Stimulated activated CD4-positive, alpha-beta T cell treated with anti-CD3 and anti-CD28 coated beads, Interleukin-1b, Interleukin-23, amount 100 ng/mL, for 4 hours (primary cell): ENCODE results near the gene KLHL4.
"Not testable (repeated sequence)": the region's sequence is repeated elsewhere in the genome, so short reads cannot be mapped to it uniquely, and the experiment has no call there.

ENCODE experiments used
- DNase-seq, 2 donors: peaks; one replicate each; pipeline ENCODE4 v3.0.0-alpha.2; 2020; ENCODE audit warnings: low read depth in 2 of 2

Gene KLHL4

DNA sequence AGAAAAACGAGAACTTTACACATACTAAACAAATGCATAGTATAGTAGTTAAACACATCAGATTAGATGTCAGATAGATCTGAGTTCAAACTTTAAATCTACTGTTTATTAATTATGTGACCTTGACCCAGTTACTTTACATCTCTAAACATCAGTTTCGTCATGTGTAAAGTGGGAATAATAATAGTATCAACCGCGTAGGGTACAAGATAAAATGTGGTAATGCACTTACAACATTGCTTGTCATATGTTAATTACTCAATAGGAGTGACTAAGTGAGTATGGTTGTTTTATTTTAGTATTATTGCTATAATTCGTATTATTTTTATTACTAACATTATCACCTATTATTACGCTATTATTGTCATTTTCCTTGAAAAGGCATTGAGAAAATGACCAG lies 144.2 kb downstream of the KLHL4 start:
- no peak for DNase-seq

GRCh38 chrX:87663421-87663820 lies 145.8 kb downstream of the KLHL4 start:
- DNase-seq, result no peak

- DNase-seq, result no peak
Measured at GRCh38 chrX:87664381-87664780, 146.8 kb downstream of the KLHL4 start.

- no peak for DNase-seq
Measured at GRCh38 chrX:87679849-87680248, 162.2 kb downstream of the KLHL4 start.

GRCh38 chrX:87687703-87688102 lies 170.1 kb downstream of the KLHL4 start:
- no peak for DNase-seq

GRCh38 chrX:87688113-87688748 lies 170.6 kb downstream of the KLHL4 start:
- DNase-seq, result not testable (repeated sequence)

- DNase-seq, result not testable (repeated sequence)
Measured at GRCh38 chrX:87689218-87689617, 171.6 kb downstream of the KLHL4 start.

GRCh38 chrX:87693204-87693603 lies 175.6 kb downstream of the KLHL4 start:
- no peak for DNase-seq

- DNase-seq, result no peak
Measured at GRCh38 chrX:87697409-87697808, 179.8 kb downstream of the KLHL4 start.

GRCh38 chrX:87702795-87703194 lies 185.2 kb downstream of the KLHL4 start:
- no peak for DNase-seq

GRCh38 chrX:87703469-87703868 lies 185.9 kb downstream of the KLHL4 start:
- DNase-seq, result not testable (repeated sequence)

- DNase-seq, result no peak
Measured at GRCh38 chrX:87706134-87706533, 188.5 kb downstream of the KLHL4 start.

DNA sequence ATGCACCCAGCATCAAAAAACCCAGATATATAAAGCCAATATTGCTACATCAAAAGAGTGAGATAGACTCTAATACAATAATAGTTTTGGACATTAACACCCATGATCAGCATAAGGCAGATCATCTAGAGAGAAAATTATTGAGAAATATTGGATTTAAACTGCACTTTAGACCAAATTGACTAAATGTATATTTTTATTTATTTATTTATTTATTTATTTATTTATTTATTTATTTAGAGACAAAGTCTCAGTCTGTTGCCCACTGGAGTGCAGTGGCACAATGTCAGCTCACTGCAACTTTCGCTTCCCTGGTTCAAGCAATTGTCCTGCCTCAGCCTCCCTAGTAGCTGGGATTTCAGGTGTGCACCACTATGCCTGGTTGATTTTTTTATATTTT lies 193.0 kb downstream of the KLHL4 start:
- DNase-seq, result no peak
